CD4-positive, alpha-beta T cell (primary cell): Measurements from ENCODE around the gene KDM8. TPM values are rescaled to one million over a fixed set of nuclear protein-coding genes. Genes with fewer than 3 reads are reported as not detected.
A peak's percentile ranks its signal among the peaks of the same experiment; 100 is the strongest.

Experiments used
- ATAC-seq: fragments of 200-7000 bp; cut with Tn5 transposase; one replicate; pipeline ENCODE4 v1.10.0; 2022; ENCODE audit warnings: mild to moderate bottlenecking; ENCODE audit not compliant: poor library complexity
- CTCF ChIA-PET: fragments of 350-600 bp; sonication (Branson Sonifier 250); formaldehyde crosslinking; loops from one replicate; lab custom pipeline; 2021; ENCODE audit warnings: antibody characterized with exemption, inconsistent platforms; lab: Charles Lee
- POLR2A ChIA-PET: fragments of 350-600 bp; sonication (Branson Sonifier 250); formaldehyde crosslinking; loops from one replicate; lab custom pipeline; 2021; ENCODE audit warnings: antibody characterized with exemption, inconsistent platforms; lab: Charles Lee
- DNase-seq, 14 experiments: peaks; one replicate each; pipeline ENCODE4 v3.0.0-alpha.2; 2013 to 2020; ENCODE audit warnings: mixed read lengths in 2 of 14
- H3K27ac ChIP-seq, 2 donors: one replicate each; pipeline versions ENCODE4 v1.5.1 to v1.7.0; 2013; ENCODE audit warnings: low read length in 2 of 2, low read depth in 1 of 2, mild to moderate bottlenecking in 1 of 2
- H3K27me3 ChIP-seq, 2 experiments: 1 replicate in 1 of 2; 2 replicates in 1 of 2; pipeline versions ENCODE4 v1.6.1 to v1.7.0; 2013; ENCODE audit warnings: low read length in 2 of 2, control low read depth in 1 of 2, mild to moderate bottlenecking in 1 of 2, moderate library complexity in 1 of 2; ENCODE audit not compliant: insufficient read depth in 2 of 2, control insufficient read depth in 1 of 2
- H3K36me3 ChIP-seq: one replicate; pipeline ENCODE4 v1.6.1; 2013; ENCODE audit warnings: low read length, control low read depth; ENCODE audit not compliant: insufficient read depth
- H3K4me1 ChIP-seq: one replicate; pipeline ENCODE4 v1.6.1; 2013; ENCODE audit warnings: low read length, control low read depth; ENCODE audit not compliant: insufficient read depth
- H3K4me3 ChIP-seq: one replicate; pipeline ENCODE4 v1.5.1; 2013; ENCODE audit warnings: mild to moderate bottlenecking, low read length, moderate library complexity
- H3K9me3 ChIP-seq, 2 experiments: 1 replicate in 1 of 2; 2 replicates in 1 of 2; pipeline versions ENCODE4 v1.6.1 to v1.7.0; 2013; ENCODE audit warnings: low read length in 2 of 2, mild to moderate bottlenecking in 2 of 2, control low read depth in 1 of 2, moderate library complexity in 1 of 2; ENCODE audit not compliant: control insufficient read depth in 1 of 2, insufficient read depth in 1 of 2
- H3K27ac Mint-ChIP-seq: one replicate; pipeline ENCODE4 v1.8.0; 2020; ENCODE audit warnings: mixed read lengths
- H3K27me3 Mint-ChIP-seq: one replicate; pipeline ENCODE4 v1.8.0; 2021; ENCODE audit warnings: mixed read lengths
- H3K36me3 Mint-ChIP-seq: one replicate; pipeline ENCODE4 v1.8.0; 2021; ENCODE audit warnings: low read depth, mixed read lengths
- H3K4me1 Mint-ChIP-seq: one replicate; pipeline ENCODE4 v1.8.0; 2021; ENCODE audit warnings: low read depth, mixed read lengths
- H3K4me3 Mint-ChIP-seq: one replicate; pipeline ENCODE4 v1.8.0; 2020; ENCODE audit warnings: mild to moderate bottlenecking, mixed read lengths
- H3K9me3 Mint-ChIP-seq: one replicate; pipeline ENCODE4 v1.8.0; 2020; ENCODE audit warnings: mixed read lengths
- intact Hi-C, 2 experiments: fragments of 100-400 bp; cut with DNase I in 1 of 2; cut with micrococcal nuclease in 1 of 2; formaldehyde crosslinking; loops; one replicate each; pipeline versions ENCODE4 v1.15.1 to v1.9.0; 2023 to 2025; cut with DNase I, micrococcal nuclease
- total RNA-seq, 174 experiments: library from RNA in 2 of 174; stranded (reverse) in 2 of 174; gene quantifications; one replicate each; pipeline ENCODE4 v1.2.3 and lab custom pipeline; 2021 to 2026
- TF ChIP-seq, protein P1 (sequence below): fragments of 200-600 bp; IDR thresholded peaks from one replicate; pipeline ENCODE4 v1.8.0; 2022; ENCODE audit warnings: antibody characterized with exemption, mild to moderate bottlenecking

KDM8 gene
- total RNA-seq, 2 experiments from 2014 or later, result 15.1 to 17.3 TPM

DNA sequence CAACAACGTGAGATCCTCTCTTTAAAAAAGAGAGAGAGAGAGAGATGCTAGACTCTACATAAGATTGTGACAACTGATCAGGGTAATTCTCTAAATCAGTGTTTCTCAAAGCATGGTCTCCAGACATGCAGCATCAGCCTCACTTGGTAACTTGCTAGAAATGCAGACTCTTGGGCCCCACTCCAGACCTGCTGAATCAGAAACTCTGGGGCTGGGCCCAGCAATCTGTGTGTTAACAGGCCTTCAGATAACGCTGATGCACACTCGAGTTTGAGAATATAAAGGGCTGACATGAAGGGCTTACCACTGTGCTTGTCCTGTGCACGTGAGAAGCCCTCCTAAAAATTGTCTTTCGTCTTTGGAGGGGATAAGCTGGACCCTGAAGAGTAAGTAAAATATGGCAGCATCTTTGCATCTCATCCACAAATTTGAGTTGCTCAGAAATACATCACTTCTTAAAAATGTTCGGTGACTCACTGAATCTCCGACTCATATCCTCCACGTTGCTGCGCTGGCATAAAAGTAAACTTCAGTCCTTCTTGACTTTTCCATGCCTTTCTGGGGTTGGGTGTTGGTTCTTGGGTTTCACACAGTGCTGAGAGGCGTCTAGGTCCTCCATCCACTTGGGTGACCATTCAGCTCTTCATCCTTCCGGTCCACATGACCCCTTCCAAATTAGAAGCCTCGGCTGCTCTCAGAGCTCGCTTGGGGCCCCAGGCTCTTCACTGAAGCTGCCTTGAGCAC, 26.1 kb upstream of the KDM8 start:
- Histone ChIP-seq H3K36me3 (no peaks in the 10 kb centered on the region), H3K27ac (no peak overlapping the region), H3K4me3 (no peak overlapping the region), H3K27me3 (no peaks in the 10 kb centered on the region), H3K9me3 (no peaks in the 10 kb centered on the region), H3K4me1 (peaks cover 59% of the 10 kb centered on the region)
- Mint-ChIP-seq H3K9me3 (no peaks in the 10 kb centered on the region), H3K4me3 (no peak overlapping the region), H3K4me1 (peaks cover 70% of the 10 kb centered on the region), H3K36me3 (no peaks in the 10 kb centered on the region), H3K27ac (peak overlapping the region; percentile 72), H3K27me3 (no peaks in the 10 kb centered on the region)
- intact Hi-C loops, result loop anchor here (5.0 kb wide), 3 partner anchors 55 to 190 kb away; no protein-coding TSS in a partner anchor
- peak in 1 of 14 experiments; percentile 27 for DNase-seq
- no peak for ATAC-seq
- ChIA-PET POLR2A (interaction anchor here (1.2 to 3.0 kb wide), 3 partner anchors 19 to 190 kb away, joined by 3 to 26 read pairs (median 24); no protein-coding TSS in a partner anchor), CTCF (interaction anchor here (3.4 kb wide), 1 partner anchor 55 kb away, joined by 57 read pairs; no protein-coding TSS in a partner anchor)
- TF ChIP-seq, protein P1, sequence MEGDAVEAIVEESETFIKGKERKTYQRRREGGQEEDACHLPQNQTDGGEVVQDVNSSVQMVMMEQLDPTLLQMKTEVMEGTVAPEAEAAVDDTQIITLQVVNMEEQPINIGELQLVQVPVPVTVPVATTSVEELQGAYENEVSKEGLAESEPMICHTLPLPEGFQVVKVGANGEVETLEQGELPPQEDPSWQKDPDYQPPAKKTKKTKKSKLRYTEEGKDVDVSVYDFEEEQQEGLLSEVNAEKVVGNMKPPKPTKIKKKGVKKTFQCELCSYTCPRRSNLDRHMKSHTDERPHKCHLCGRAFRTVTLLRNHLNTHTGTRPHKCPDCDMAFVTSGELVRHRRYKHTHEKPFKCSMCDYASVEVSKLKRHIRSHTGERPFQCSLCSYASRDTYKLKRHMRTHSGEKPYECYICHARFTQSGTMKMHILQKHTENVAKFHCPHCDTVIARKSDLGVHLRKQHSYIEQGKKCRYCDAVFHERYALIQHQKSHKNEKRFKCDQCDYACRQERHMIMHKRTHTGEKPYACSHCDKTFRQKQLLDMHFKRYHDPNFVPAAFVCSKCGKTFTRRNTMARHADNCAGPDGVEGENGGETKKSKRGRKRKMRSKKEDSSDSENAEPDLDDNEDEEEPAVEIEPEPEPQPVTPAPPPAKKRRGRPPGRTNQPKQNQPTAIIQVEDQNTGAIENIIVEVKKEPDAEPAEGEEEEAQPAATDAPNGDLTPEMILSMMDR, result no peak

DNA sequence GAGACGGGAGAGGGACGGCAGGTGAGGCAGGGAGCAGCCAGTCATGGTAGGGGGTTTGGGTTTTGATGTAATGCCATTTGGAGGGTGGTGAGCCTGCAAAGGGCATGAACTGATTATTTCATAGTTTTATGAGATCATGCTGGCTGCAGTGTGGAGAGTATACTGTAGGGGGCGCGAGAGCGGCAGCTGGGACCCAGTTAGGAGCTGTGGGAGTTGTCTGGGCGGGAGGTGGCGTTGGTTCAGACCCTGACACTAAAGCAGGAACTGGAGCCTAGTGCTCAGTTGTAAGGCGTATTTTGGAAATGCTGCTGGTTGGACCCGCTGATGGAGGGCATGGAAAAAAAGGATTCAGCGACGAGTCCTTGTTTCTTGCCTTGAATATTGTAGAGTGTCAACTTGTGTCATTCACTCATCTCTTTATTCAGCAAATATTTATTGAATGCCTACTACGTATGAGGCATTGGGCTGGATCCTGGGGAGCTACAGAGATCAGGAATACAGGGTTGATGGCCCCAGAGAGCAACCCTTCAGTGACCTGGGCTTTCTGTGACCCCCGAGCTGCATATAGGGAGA, 23.7 kb upstream of the KDM8 start:
- ChIA-PET CTCF (interaction anchor here (0.7 to 3.4 kb wide), 35 partner anchors 9 to 283 kb away, joined by 3 to 57 read pairs (median 4); partner anchors contain the start of genes IL21R and KDM8), POLR2A (interaction anchor here (0.7 to 3.0 kb wide), 16 partner anchors 9 to 371 kb away, joined by 3 to 26 read pairs (median 5); partner anchors contain the start of genes IL21R, KATNIP and KDM8)
- ATAC-seq (peak; percentile 99), DNase-seq (peak; percentile 83 to 95 (median 86))
- no peak overlapping the region for H3K27ac ChIP-seq
- H3K27ac Mint-ChIP-seq, result peak overlapping the region; percentile 72
- H3K27me3 ChIP-seq, result no peaks in the 10 kb centered on the region
- no peak overlapping the region for H3K4me3 ChIP-seq
- no peaks in the 10 kb centered on the region for H3K9me3 Mint-ChIP-seq
- no peaks in the 10 kb centered on the region for H3K36me3 ChIP-seq
- H3K36me3 Mint-ChIP-seq, result no peaks in the 10 kb centered on the region
- intact Hi-C loops, result loop anchor here (1.0 to 5.0 kb wide), 9 partner anchors 17 to 278 kb away; partner anchors contain the start of gene KDM8 (in 1 of the 2)
- H3K4me3 Mint-ChIP-seq, result no peak overlapping the region
- TF ChIP-seq, protein P1, result peak; percentile 84
- no peaks in the 10 kb centered on the region for H3K27me3 Mint-ChIP-seq
- H3K4me1 Mint-ChIP-seq, result peaks cover 55% of the 10 kb centered on the region
- H3K9me3 ChIP-seq, result no peaks in the 10 kb centered on the region
- H3K4me1 ChIP-seq, result peaks cover 35% of the 10 kb centered on the region

DNA sequence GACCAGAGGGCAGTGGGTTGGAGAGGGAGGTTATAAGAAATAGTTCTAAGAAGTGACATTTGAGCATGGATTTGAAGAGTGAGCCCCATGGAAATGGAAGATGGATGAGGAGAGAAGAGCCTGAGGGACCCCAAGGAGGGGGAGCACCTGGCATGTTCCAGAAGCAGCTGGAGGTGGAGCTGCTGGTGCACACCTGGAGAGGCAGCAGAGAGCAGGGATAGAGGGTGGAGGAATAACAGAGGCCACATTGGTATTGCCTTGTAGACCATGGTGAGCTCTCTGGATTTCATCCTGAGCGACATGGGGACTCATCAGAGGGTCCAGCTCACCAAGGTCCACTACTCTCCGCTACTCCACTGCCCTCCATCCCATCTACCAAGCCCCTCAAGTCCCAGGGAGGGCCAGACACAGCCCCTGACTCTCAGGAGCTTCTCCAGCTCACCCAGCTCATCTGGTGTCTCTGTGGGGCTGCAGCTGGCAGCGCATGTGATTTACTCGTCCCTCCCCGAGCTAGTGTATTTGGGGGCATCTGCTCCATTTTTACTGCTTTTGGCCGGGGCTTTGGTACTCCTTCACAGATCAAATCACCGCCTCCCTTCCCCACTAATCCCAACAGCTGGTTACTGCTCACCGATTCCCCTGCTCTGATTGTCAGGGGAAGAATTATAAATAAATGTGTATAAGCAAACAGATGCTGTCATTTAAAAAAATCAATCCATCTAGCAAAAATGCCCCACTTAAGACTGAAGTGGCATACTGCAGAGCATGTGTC, 22.1 kb upstream of the KDM8 start:
- ChIA-PET CTCF (interaction anchor here (0.7 to 3.1 kb wide), 4 partner anchors 12 to 54 kb away, joined by 3 to 51 read pairs (median 4); partner anchors contain the start of gene KDM8), POLR2A (interaction anchor here (1.1 to 2.5 kb wide), 5 partner anchors 11 to 187 kb away, joined by 3 to 16 read pairs (median 4); partner anchors contain the start of gene KDM8)
- DNase-seq (no peak), ATAC-seq (no peak)
- H3K4me1 ChIP-seq, result peaks cover 25% of the 10 kb centered on the region
- intact Hi-C loops, result no loop called here
- no peak overlapping the region for H3K4me3 ChIP-seq
- peak overlapping the region; percentile 13 for H3K27ac Mint-ChIP-seq
- no peak overlapping the region for H3K4me3 Mint-ChIP-seq
- H3K27me3 ChIP-seq, result no peaks in the 10 kb centered on the region
- no peaks in the 10 kb centered on the region for H3K9me3 ChIP-seq
- no peaks in the 10 kb centered on the region for H3K27me3 Mint-ChIP-seq
- no peaks in the 10 kb centered on the region for H3K9me3 Mint-ChIP-seq
- no peak overlapping the region for H3K27ac ChIP-seq
- TF ChIP-seq, protein P1, result no peak
- H3K36me3 ChIP-seq, result no peaks in the 10 kb centered on the region
- H3K36me3 Mint-ChIP-seq, result no peaks in the 10 kb centered on the region
- H3K4me1 Mint-ChIP-seq, result peaks cover 54% of the 10 kb centered on the region
